Mesendoderm (in vitro differentiated cells): Measurements from ENCODE around the gene ABTB2.
A peak's percentile ranks its signal among the peaks of the same experiment; 100 is the strongest.

Source experiments
- DNase-seq: peaks from one replicate; pipeline ENCODE4 v3.0.0; 2013
- H2AK5ac ChIP-seq: 2 replicates; pipeline ENCODE4 v1.6.1; 2013; ENCODE audit warnings: low read length, inconsistent platforms
- H2BK120ac ChIP-seq: 2 replicates; pipeline ENCODE4 v1.6.1; 2013; ENCODE audit warnings: low read depth, mild to moderate bottlenecking, low read length, moderate library complexity, mixed read lengths
- H2BK15ac ChIP-seq: replicated peaks from 2 replicates; pipeline ENCODE4 v1.6.1; 2013; ENCODE audit warnings: low read depth, mild to moderate bottlenecking, moderate library complexity
- H2BK5ac ChIP-seq: 2 replicates; pipeline ENCODE4 v1.6.1; 2013; ENCODE audit warnings: low read length, inconsistent platforms
- H3K18ac ChIP-seq: 2 replicates; pipeline ENCODE4 v1.6.1; 2013; ENCODE audit warnings: mild to moderate bottlenecking, low read length, mixed read lengths
- H3K23ac ChIP-seq: one replicate; pipeline ENCODE4 v1.6.1; 2013; ENCODE audit warnings: low read length
- H3K27ac ChIP-seq: 2 replicates; pipeline ENCODE4 v1.5.1; 2013; ENCODE audit warnings: low read depth, mild to moderate bottlenecking, inconsistent platforms, low read length, moderate library complexity
- H3K27me3 ChIP-seq: 2 replicates; pipeline ENCODE4 v1.6.1; 2013; ENCODE audit warnings: low read length, control low read depth, mild to moderate bottlenecking, inconsistent platforms; ENCODE audit not compliant: insufficient read depth, poor library complexity
- H3K36me3 ChIP-seq: 2 replicates; pipeline ENCODE4 v1.6.1; 2013; ENCODE audit warnings: low read length, inconsistent platforms; ENCODE audit not compliant: control insufficient read depth, insufficient read depth
- H3K4ac ChIP-seq: one replicate; pipeline ENCODE4 v1.6.1; 2013; ENCODE audit warnings: low read depth, mild to moderate bottlenecking, low read length, moderate library complexity
- H3K4me1 ChIP-seq: 2 replicates; pipeline ENCODE4 v1.6.1; 2013; ENCODE audit warnings: low read depth, low read length, inconsistent platforms; ENCODE audit not compliant: control insufficient read depth
- H3K4me2 ChIP-seq: 2 replicates; pipeline ENCODE4 v1.6.1; 2013; ENCODE audit warnings: low read length
- H3K4me3 ChIP-seq: 2 replicates; pipeline ENCODE4 v1.5.1; 2013; ENCODE audit warnings: mild to moderate bottlenecking, low read length
- H3K56ac ChIP-seq: one replicate; pipeline ENCODE4 v1.6.1; 2013; ENCODE audit warnings: low read length
- H3K79me1 ChIP-seq: 2 replicates; pipeline ENCODE4 v1.6.1; 2013; ENCODE audit warnings: low read length, inconsistent platforms
- H3K79me2 ChIP-seq: 2 replicates; pipeline ENCODE4 v1.6.1; 2013; ENCODE audit warnings: mild to moderate bottlenecking, low read length; ENCODE audit not compliant: control insufficient read depth, insufficient read depth
- H3K9ac ChIP-seq: 2 replicates; pipeline ENCODE4 v1.6.1; 2013; ENCODE audit warnings: low read length, inconsistent platforms
- H4K5ac ChIP-seq: one replicate; pipeline ENCODE4 v1.6.1; 2013; ENCODE audit warnings: low read length
- H4K8ac ChIP-seq: one replicate; pipeline ENCODE4 v1.6.1; 2013; ENCODE audit warnings: low read depth, mild to moderate bottlenecking, control low read depth, low read length, moderate library complexity
- WGBS: extraction: QIAGEN DNeasy Blood & Tissue Kit; methylation state at CpG from one replicate; pipeline ENCODE4 v1.1.7; 2013; ENCODE audit warnings: low lambda C conversion rate, missing lambda C conversion rate; ENCODE audit not compliant: insufficient coverage; ENCODE audit errors: extremely low coverage; 5-methylcytosine and 5-hydroxymethylcytosine counted together

The ABTB2 gene

DNA sequence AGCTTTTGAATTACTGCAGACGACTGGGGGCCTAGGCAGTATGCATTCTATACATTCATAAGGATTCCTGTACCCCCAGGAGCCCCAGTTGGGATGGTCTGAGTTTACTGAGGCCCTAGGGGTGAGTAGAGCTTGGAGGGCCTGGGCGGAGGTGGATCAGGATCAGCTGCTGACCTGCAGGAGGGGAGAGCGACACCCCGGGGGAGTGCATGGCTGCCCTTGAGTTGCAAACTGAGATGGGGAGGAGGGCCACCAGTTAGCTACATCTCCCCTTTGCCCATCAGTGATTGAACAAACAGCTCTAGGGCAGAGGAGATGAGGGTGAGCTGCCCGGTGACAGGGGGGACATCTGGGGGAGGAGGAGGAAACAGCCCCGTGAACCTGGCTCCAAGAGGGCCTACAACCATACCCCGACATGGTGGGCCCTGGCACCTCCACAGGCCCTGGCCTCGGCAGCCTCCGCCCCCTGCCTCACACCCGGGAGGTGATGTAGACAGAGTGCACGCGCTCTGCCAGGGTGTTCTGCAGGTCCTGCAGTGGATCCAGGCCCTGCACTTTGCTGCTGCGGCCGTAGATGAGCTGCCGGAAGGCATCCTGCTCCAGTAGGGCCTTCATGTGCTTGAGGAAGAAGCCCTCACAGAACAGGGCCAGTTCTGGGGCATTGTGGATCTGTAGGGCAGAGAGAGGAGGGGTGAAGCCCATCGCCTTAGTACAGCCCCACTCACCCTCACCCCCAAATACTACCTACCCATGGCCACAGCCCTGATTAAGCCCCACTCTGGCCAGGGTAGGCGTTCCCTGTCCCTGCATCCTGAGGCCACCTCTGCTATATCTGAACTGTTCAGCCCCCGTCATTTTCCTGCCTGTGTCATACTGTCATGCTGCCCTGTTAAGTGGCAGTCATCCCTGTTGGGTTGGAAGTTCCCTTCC lies 205.6 kb downstream of the ABTB2 start:
- Histone ChIP-seq H3K4me1 (no peaks in the 10 kb centered on the region), H3K4me2 (no peak overlapping the region), H3K23ac (no peak overlapping the region), H4K8ac (no peak overlapping the region), H2BK120ac (no peak overlapping the region), H3K79me1 (no peaks in the 10 kb centered on the region), H2BK15ac (no peak overlapping the region), H3K4ac (no peak overlapping the region), H3K36me3 (peaks cover 1% of the 10 kb centered on the region), H4K5ac (no peak overlapping the region), H3K4me3 (no peak overlapping the region), H3K27me3 (no peaks in the 10 kb centered on the region), H3K18ac (no peak overlapping the region), H3K9ac (no peak overlapping the region), H3K27ac (no peak overlapping the region), H2AK5ac (no peak overlapping the region), H3K56ac (no peak overlapping the region), H2BK5ac (no peak overlapping the region), H3K79me2 (no peaks in the 10 kb centered on the region)
- WGBS = no CpG with 5 or more reads among the region's 18 CpGs
- no peak for DNase-seq

DNA sequence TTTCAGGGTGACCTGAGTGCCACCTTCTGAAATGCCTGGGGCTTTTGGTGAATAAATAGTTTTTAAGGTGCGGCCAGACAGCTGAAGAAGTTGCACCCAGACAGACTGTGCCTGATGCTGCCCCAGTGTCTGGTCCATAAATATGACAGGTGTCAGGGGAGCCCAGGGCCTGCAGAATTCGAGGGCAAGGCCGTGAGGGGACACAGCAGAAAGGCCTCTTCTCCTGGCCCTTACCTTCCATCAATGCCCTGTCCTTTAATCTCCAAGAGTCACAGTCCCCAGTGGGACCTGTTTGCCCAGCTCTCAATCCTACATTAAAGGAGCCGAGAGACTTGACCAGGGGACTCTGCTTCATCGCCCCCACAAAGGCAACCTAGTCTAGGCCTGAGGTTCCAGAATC lies 206.6 kb downstream of the ABTB2 start:
- Histone ChIP-seq H2AK5ac (no peak overlapping the region), H3K79me2 (no peaks in the 10 kb centered on the region), H3K36me3 (peaks cover 5% of the 10 kb centered on the region), H3K56ac (no peak overlapping the region), H3K23ac (no peak overlapping the region), H2BK5ac (no peak overlapping the region), H3K9ac (no peak overlapping the region), H3K4me1 (no peaks in the 10 kb centered on the region), H2BK15ac (no peak overlapping the region), H3K18ac (no peak overlapping the region), H3K4me2 (no peak overlapping the region), H3K4ac (no peak overlapping the region), H3K27ac (no peak overlapping the region), H3K27me3 (no peaks in the 10 kb centered on the region), H4K5ac (no peak overlapping the region), H2BK120ac (no peak overlapping the region), H3K4me3 (no peak overlapping the region), H4K8ac (no peak overlapping the region), H3K79me1 (no peaks in the 10 kb centered on the region)
- no peak for DNase-seq
- no CpG with 5 or more reads among the region's 5 CpGs for WGBS

DNA sequence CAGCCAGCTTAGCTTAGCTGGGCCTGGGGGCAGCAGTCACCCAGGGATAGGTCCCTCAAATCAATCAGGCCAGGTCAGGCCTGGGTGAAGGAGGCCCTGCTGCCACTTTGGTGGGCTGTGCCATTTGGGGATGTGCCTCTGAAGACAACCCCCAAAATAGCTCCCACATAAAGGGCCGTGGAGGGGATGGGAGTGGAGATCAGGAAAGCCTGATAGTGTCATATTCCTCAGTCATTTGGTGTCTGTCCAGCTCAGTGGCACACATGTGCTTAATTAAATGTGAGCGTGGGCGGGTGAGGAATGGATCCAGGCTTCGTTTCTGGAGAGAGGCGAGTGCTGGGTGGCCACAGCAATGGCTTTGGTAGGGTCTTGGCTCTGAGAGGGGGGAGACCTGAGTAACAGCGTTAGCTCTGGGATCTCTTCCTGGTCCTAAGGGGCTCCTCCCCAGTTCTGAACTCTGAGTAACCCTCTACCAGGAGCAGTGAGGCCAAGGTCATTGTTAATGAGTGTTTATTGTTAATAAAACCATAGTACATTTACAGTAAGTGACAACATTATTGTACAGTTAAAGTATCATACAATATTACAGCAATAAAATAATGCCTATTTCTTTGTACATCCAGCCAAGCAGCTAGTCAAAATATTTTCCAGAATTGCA lies 207.2 kb downstream of the ABTB2 start:
- H4K5ac ChIP-seq = no peak overlapping the region
- no peak overlapping the region for H3K18ac ChIP-seq
- no peak overlapping the region for H3K4me3 ChIP-seq
- no peaks in the 10 kb centered on the region for H3K4me1 ChIP-seq
- no peak overlapping the region for H2AK5ac ChIP-seq
- no peak overlapping the region for H3K9ac ChIP-seq
- H4K8ac ChIP-seq = no peak overlapping the region
- H2BK15ac ChIP-seq = no peak overlapping the region
- H3K36me3 ChIP-seq = peaks cover 8% of the 10 kb centered on the region
- no CpG with 5 or more reads among the region's 6 CpGs for WGBS
- H3K27me3 ChIP-seq = no peaks in the 10 kb centered on the region
- H3K4me2 ChIP-seq = no peak overlapping the region
- no peak for DNase-seq
- H3K79me2 ChIP-seq = no peaks in the 10 kb centered on the region
- no peak overlapping the region for H3K4ac ChIP-seq
- no peak overlapping the region for H2BK120ac ChIP-seq
- no peak overlapping the region for H2BK5ac ChIP-seq
- H3K56ac ChIP-seq = no peak overlapping the region
- no peaks in the 10 kb centered on the region for H3K79me1 ChIP-seq
- no peak overlapping the region for H3K23ac ChIP-seq
- H3K27ac ChIP-seq = no peak overlapping the region

DNA sequence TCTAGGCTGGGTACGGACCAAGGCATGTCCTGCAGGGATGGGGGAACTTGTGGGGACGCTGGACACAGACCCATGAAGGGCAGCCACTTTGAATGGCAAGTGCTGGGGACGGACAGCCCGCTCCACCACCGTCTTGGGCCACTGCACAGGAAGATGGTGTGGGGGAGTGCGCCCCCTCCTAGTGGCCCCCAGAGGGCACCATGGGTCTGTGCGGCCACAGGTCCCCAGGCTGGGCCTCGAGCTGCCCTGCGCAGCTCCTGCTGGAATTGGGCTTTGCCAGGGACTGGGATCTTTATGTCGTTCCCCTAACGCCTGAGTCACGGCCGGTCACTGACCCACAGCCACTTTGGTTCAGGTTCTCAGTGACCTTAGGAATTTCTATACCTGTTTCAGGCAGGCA lies 208.0 kb downstream of the ABTB2 start:
- Histone ChIP-seq H2BK15ac (no peak overlapping the region), H2AK5ac (no peak overlapping the region), H4K5ac (no peak overlapping the region), H3K56ac (no peak overlapping the region), H3K4me2 (no peak overlapping the region), H3K4ac (no peak overlapping the region), H2BK120ac (no peak overlapping the region), H3K36me3 (peaks cover 11% of the 10 kb centered on the region), H3K27me3 (no peaks in the 10 kb centered on the region), H3K4me3 (no peak overlapping the region), H3K18ac (no peak overlapping the region), H3K79me2 (no peaks in the 10 kb centered on the region), H3K4me1 (no peaks in the 10 kb centered on the region), H3K23ac (no peak overlapping the region), H3K27ac (no peak overlapping the region), H4K8ac (no peak overlapping the region), H2BK5ac (no peak overlapping the region), H3K79me1 (no peaks in the 10 kb centered on the region), H3K9ac (no peak overlapping the region)
- no CpG with 5 or more reads among the region's 13 CpGs for WGBS
- DNase-seq = peak; percentile 48

DNA sequence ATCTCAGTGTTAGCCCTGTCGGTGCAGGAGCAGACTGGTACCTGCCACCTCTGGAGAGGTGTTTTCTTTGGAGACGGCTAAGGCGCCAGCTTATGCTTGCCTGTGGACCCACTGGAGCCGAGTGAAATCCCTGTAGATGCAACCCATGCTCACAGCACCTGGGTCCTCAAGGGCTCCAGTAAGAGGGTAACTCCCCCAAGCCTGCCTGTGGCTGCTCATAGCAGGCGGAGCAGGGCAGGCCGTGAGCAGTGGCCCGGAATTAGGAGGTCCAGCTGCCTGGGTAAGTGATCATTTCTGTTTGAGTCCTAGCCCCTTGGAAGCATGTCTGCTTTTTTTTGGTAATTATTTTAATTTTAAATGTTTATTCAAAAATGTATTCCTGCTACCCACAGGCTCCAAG lies 208.5 kb downstream of the ABTB2 start:
- Histone ChIP-seq H3K56ac (peak overlapping the region; percentile 25), H2BK120ac (no peak overlapping the region), H3K4me1 (no peaks in the 10 kb centered on the region), H3K4ac (no peak overlapping the region), H3K79me1 (no peaks in the 10 kb centered on the region), H2BK15ac (no peak overlapping the region), H3K18ac (no peak overlapping the region), H3K9ac (no peak overlapping the region), H3K79me2 (no peaks in the 10 kb centered on the region), H2AK5ac (no peak overlapping the region), H3K36me3 (peaks cover 13% of the 10 kb centered on the region), H3K23ac (no peak overlapping the region), H3K27me3 (no peaks in the 10 kb centered on the region), H2BK5ac (no peak overlapping the region), H4K5ac (no peak overlapping the region), H3K4me3 (no peak overlapping the region), H3K27ac (peak overlapping the region; percentile 32), H3K4me2 (no peak overlapping the region), H4K8ac (no peak overlapping the region)
- WGBS = no CpG with 5 or more reads among the region's 7 CpGs
- no peak for DNase-seq
